Adipose tissue (tissue), 3 donors: Measurements from ENCODE around the gene TNFRSF8. TPM values are rescaled to one million over a fixed set of nuclear protein-coding genes. Genes with fewer than 3 reads are reported as not detected.
A peak's percentile ranks its signal among the peaks of the same experiment; 100 is the strongest.

Experiments
- H3K27ac ChIP-seq: one replicate; pipeline ENCODE4 v1.5.1; 2013; ENCODE audit warnings: low read depth, low read length
- WGBS, 3 donors: extraction: QIAGEN DNeasy Blood & Tissue Kit; methylation state at CpG; one replicate each; pipeline ENCODE4 v1.1.7; 2013; 5-methylcytosine and 5-hydroxymethylcytosine counted together
- polyA plus RNA-seq, 3 donors: library from polyadenylated mRNA; stranded (reverse); fragments of 200-250 nt; gene quantifications; one replicate each; pipeline ENCODE4 v1.2.3, GENCODE V29; 2013
- donor health status: healthy with polysubstance abuse.
- donor health status: Bipolar disorder and iron deficiency.
- donor health status: healthy.

The TNFRSF8 gene
- polyA plus RNA-seq, 3 donors: 0.40 to 3.8 (median 2.8) TPM

GRCh38 chr1:12144969-12145368 lies 81.9 kb downstream of the TNFRSF8 start:
- H3K27ac ChIP-seq: peak overlapping the region; percentile 9
- 86 to 93% (median 91%) methylated on average over 4 of the region's 4 CpGs for WGBS, 3 donors

- no peak overlapping the region for H3K27ac ChIP-seq
- 78 to 86% (median 86%) methylated on average over 12 of the region's 12 CpGs for WGBS, 3 donors
Observed at GRCh38 chr1:12145616-12146342, 82.7 kb downstream of the TNFRSF8 start.

DNA sequence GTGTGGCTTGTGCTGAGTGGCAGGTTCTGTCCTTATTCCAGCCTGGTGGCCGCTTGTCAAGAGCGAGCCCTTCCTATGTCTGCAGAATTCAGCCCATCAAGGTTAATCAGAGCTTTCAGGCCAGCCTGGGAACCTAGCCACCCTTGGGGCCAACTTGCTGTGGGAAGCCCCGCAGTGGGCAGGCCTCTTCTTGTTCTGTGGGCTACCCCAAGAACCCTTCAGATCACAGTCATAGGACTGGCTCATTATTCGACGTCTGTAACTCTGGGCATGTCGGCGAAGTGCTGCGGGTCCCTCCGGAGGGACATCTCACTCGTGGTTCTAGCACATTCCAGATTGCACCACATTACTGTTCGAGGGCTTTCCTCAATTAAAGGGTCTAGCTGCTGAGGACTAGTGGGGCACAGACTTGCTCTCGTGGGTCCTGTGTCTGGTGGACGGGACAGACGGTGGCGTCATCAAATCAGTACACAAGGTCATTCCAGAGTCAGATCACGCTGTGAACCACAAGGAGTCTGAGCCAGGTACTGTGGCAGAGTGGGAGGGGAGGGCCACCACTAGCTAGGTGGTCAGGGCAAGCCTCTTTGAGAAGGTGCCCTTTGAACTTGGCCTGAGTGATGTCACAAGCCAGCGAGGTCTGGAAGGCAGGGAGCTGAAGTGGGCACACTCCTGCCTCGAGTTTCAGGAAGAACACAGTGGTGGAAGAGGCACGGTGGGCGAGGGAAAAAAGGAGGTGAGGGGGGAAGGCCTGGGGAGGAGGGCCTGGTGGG lies 83.4 kb downstream of the TNFRSF8 start:
- 68 to 74% (median 71%) methylated on average over 20 of the region's 20 CpGs for WGBS, 3 donors
- H3K27ac ChIP-seq: no peak overlapping the region

GRCh38 chr1:12147201-12147701 lies 84.1 kb downstream of the TNFRSF8 start:
- H3K27ac ChIP-seq: no peak overlapping the region
- WGBS, 3 donors: 61 to 77% (median 69%) methylated on average over 8 of the region's 8 CpGs

- H3K27ac ChIP-seq: peak overlapping the region; percentile 81
Observed at GRCh38 chr1:12148160-12148957, 85.3 kb downstream of the TNFRSF8 start.

GRCh38 chr1:12148958-12149790 lies 86.1 kb downstream of the TNFRSF8 start:
- H3K27ac ChIP-seq: peak overlapping the region; percentile 63
- WGBS, 3 donors: 69 to 81% (median 72%) methylated on average over 5 of the region's 5 CpGs

More at GRCh38 chr1:12148160-12148957, 85.3 kb downstream of the TNFRSF8 start:
- WGBS, 3 donors: 46 to 71% (median 58%) methylated on average over 8 of the region's 8 CpGs

DNA sequence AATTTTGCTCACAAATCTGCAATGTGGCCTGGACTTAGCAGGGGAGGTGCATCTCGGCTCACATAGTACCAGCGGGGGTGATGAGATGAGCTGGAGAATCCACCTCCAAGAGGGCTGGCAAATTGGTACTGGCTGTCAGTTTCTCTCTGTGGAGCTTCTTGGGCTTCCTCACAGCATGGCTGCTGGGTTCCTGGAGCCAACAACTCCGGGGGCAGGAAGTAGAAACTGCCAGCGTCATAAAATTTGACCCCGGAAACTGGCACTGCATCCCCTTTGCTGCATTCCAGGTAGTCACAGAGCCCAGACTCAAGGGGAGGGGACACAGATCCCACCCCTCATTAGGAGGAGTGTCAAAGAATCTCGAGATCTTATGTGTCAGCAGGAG lies 86.7 kb downstream of the TNFRSF8 start:
- WGBS, 3 donors: 82 to 84% (median 83%) methylated on average over 6 of the region's 6 CpGs
- H3K27ac ChIP-seq: peak overlapping the region; percentile 63

DNA sequence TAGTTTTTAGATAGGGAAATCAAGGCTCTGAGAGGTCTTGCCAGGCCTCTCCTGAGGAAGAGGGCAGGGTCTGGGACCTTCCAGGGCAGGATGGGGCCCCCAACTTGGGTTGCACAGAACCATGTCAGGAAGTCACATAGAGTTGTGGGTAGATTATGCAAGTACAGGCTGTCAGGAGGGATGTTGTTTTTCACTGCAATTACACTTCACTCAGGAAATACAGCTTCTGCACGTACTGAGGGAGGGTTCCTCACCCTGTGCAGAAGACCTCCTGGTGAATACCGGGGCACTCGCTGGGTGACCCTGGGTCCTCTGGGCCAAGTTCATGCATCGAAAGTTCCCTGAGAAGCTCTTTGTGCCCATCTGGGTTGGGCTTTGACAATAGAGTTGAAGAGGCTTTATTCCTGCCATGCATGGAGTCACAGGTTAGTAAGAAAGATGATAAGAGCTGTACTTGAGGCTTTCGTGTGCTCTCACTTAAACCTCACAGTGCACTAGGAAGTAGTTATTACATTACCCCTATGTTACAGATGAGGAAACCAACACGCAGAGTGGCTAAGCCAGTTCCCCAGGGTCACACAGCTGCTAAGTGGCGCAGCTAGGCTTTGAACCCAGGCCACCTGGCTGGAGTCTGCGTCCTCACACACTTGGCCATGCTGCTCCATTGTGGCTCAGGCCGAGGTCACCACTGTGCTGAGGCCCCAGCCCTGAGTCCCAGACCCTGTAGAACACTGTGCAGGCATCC lies 87.5 kb downstream of the TNFRSF8 start:
- peak overlapping the region; percentile 63 for H3K27ac ChIP-seq

DNA sequence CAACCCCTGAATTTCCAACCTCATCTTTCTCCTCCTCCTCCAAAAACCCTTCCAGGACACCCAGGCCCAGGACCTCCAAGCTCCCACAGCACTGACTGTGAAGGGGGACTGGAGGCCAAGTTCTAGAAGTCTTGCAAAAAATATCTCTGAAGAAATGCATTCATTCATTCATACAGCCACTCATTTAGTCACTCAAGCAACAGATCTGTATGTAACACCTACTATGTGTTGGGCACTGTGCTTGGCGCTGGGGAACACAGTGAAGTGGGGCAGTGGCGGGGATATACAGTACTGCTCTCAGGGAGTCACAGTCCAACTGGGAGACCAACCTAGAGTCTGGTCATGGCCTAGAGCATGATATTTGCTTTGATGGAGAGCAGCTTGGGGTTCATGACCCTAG lies 88.4 kb downstream of the TNFRSF8 start:
- peak overlapping the region; percentile 97 for H3K27ac ChIP-seq
- WGBS, 3 donors: 96 to 100% (median 99%) methylated on average over 2 of the region's 2 CpGs

More for the DNA sequence above, 87.5 kb downstream of the TNFRSF8 start:
- WGBS, 3 donors: 55 to 77% (median 57%) methylated on average over 9 of the region's 9 CpGs

DNA sequence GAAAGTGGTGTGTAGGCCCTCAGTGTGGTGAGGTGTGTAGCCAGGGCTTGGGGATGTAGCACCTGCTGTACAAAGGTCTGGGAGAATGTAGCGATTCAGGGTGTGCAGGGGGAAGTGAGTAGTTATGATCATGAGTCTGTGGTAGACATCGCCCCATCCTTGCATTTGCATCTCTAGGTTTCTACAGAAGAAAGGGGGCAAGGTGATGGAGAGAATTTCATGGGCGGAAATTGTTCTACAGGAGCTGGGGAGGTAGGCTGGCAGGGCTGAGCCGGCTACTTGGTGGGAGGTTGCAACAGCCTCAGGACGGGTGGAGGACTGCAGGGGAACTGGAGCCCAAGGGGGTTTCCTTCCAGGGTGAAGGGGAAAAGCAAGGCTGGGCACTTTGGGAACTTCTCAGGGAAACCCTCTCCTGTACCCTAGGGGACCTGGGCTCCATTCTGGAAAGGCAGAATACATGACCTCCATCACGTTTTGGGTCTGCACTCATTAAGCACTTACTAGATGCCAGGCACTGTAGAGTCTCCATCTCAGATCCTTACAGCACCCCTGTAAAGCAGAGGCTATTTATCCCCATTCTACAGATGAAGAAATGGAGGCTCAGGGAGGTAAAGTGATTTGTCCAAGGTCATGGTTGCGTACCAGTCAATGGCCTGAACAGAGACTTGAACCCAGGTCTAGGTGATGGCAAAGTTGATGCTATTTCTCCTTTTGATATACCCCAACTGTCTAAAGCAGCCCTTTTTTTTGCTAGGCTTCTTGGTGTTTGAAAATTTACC lies 89.2 kb downstream of the TNFRSF8 start:
- 65 to 75% (median 70%) methylated on average over 7 of the region's 7 CpGs for WGBS, 3 donors
- H3K27ac ChIP-seq: peak overlapping the region; percentile 97

DNA sequence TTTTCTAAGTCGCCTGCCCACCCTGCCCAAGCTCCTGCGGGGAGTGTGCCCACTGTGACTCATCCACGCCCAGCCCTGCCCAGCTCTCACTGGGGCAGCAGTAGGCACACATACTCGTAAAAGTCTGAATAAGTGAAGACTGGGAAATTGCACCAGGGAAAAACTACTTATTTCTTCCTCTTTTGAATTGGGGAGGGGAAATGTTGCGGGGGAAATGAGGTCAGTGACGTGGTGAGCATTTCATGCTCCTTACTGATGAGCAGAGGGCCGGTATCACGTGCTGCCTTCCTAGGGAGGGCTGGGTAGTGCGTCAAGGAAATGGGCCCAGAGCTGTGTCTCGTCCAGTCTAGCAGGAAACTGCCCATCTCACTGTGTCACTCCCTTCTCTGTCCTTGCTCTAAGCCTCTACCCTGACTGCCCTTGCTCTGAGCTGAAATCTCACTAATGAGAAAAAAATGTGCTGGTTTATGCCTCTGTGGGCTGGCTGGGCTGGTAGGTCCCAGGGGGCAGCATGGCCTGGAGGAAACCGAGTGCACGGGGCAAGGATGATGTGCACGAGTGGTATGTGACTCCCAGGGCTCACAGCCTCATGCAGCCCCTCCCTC lies 90.2 kb downstream of the TNFRSF8 start:
- H3K27ac ChIP-seq: peak overlapping the region; percentile 97
- WGBS, 3 donors: 35 to 56% (median 36%) methylated on average over 13 of the region's 13 CpGs

DNA sequence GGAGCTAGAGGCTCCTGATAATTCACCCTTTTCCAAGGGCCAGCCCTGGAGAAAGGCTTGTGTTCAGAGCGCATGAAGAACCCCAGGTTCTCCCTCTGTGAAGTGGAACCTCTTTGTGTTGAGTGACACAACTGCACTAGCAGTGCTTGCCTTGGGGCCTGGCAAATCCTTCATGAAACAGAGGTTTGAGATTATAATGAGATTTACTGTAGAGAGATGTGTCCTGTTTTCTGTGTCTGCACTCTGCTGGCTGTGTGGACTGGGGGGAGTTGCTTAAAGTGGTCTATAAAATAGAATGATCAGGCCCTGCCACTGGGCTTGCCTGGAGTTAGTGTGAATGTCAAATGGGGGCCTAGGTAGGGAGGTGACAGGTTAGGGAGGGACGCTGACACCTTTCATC lies 92.2 kb downstream of the TNFRSF8 start:
- whole genome bisulfite sequencing, 3 donors: 82 to 98% (median 98%) methylated on average over 2 of the region's 2 CpGs
- no peak overlapping the region for H3K27ac ChIP-seq

DNA sequence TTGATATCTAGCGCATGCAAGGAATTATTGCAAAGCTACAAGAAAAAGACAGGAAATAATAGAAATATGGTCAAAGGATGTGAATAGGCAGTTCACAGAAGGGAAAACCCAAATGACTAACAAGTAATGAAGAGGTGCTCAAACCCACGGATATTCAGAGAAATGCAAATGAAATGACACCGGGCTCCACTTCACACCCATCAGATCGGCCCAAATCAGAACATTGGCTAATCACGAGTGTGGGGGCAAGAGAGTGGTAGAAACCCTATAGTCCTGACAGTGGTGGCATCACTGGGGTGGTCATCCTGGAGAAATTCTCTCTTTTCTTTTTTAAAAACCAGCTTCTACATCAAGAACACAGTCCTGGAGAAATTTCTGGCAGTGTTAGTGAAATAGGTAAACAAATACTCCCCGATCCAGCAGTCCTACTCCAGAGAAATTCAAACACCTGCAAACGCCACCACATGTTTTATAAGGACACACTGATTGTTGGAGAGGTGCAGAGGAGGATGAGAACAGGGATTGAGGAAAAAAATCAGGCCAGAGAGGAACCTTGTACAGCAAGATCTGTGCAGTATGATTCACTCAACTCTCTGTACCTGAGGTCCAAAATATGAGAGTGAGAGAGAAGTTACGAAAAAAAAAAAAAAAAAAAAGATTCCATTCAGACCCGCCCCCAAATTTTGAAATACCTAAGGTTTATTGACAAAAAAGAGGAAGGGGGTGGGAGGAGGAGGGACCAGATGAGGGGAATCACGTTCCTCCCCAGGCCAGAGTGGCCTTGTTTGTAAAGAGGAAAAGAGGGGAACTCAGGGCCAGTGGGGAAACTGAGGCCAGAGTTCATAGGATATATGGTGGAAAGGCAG lies 94.5 kb downstream of the TNFRSF8 start:
- H3K27ac ChIP-seq: no peak overlapping the region
- 45 to 55% (median 51%) methylated on average over 10 of the region's 10 CpGs for WGBS, 3 donors

- WGBS, 3 donors: 40 to 72% (median 71%) methylated on average over 22 of the region's 22 CpGs
- no peak overlapping the region for H3K27ac ChIP-seq
Observed at GRCh38 chr1:12158357-12159092, 95.4 kb downstream of the TNFRSF8 start.

GRCh38 chr1:12159816-12160215 lies 96.7 kb downstream of the TNFRSF8 start:
- no peak overlapping the region for H3K27ac ChIP-seq

More at GRCh38 chr1:12159816-12160215, 96.7 kb downstream of the TNFRSF8 start:
- 85 to 91% (median 91%) methylated on average over 7 of the region's 7 CpGs for WGBS, 3 donors
